HepG2 (cell line): ENCODE results near the gene CHM. TPM values are rescaled to one million over a fixed set of nuclear protein-coding genes. Genes with fewer than 3 reads are reported as not detected.

ENCODE experiments used
- ADNP ChIP-seq: sonication (generic); formaldehyde crosslinking; IDR thresholded peaks from 2 replicates; pipeline ENCODE4 v1.4.0; 2020; ENCODE audit warnings: missing genetic modification reagents
- ASH2L ChIP-seq: fragments of 300-600, 200-600 bp; sonication (generic); IDR thresholded peaks from 2 replicates; pipeline ENCODE4 v1.7.0; 2017; ENCODE audit warnings: low read depth, mild to moderate bottlenecking, moderate library complexity, mixed read lengths, low read length; ENCODE audit not compliant: insufficient read length
- CAMTA2 ChIP-seq: sonication (generic); formaldehyde crosslinking; IDR thresholded peaks from 2 replicates; pipeline ENCODE4 v1.4.0; 2020; ENCODE audit warnings: mild to moderate bottlenecking, missing genetic modification reagents, borderline replicate concordance
- CHCHD3 ChIP-seq: sonication (generic); formaldehyde crosslinking; IDR thresholded peaks from 2 replicates; pipeline ENCODE4 v1.8.0; 2022; ENCODE audit warnings: mild to moderate bottlenecking, missing genetic modification reagents, moderate library complexity
- CTCF ChIP-seq: sonication (generic); formaldehyde crosslinking; IDR thresholded peaks from 2 replicates; pipeline ENCODE4 v1.5.0; 2020; ENCODE audit warnings: mild to moderate bottlenecking, missing genetic modification reagents, moderate library complexity
- DNMT1 ChIP-seq: sonication (generic); formaldehyde crosslinking; IDR thresholded peaks from 2 replicates; pipeline ENCODE4 v1.5.1; 2020; ENCODE audit warnings: mild to moderate bottlenecking, missing genetic modification reagents
- ERF ChIP-seq: IDR thresholded peaks from 2 replicates; pipeline ENCODE4 v1.6.1; 2018; ENCODE audit warnings: missing biosample characterization, missing genetic modification reagents
- HNRNPL ChIP-seq: fragments of 200-400 bp; formaldehyde crosslinking; IDR thresholded peaks from 2 replicates; pipeline ENCODE4 v1.6.1; 2017; ENCODE audit warnings: mild to moderate bottlenecking, low read depth, low read length
- MAFF ChIP-seq: IDR thresholded peaks from 2 replicates; pipeline ENCODE4 v1.6.1; 2011; ENCODE audit warnings: low read depth, low read length, improper control_type of control experiment
- MAX ChIP-seq: IDR thresholded peaks from 2 replicates; pipeline ENCODE4 v1.6.1; 2012; ENCODE audit warnings: inconsistent platforms
- NFRKB ChIP-seq: fragments of 450-650 bp; IDR thresholded peaks from 2 replicates; pipeline ENCODE4 v1.6.1; 2017
- REPIN1 ChIP-seq: sonication (generic); formaldehyde crosslinking; IDR thresholded peaks from 2 replicates; pipeline ENCODE4 v1.8.0; 2022; ENCODE audit warnings: missing genetic modification reagents, low read depth, mild to moderate bottlenecking, borderline replicate concordance
- RFXANK ChIP-seq: IDR thresholded peaks from 2 replicates; pipeline ENCODE4 v1.6.1; 2016
- SNAPC2 ChIP-seq: sonication (generic); formaldehyde crosslinking; IDR thresholded peaks from 2 replicates; pipeline ENCODE4 v1.8.1; 2022; ENCODE audit warnings: mild to moderate bottlenecking, missing genetic modification reagents
- TAF1 ChIP-seq: sonication (generic); formaldehyde crosslinking; IDR thresholded peaks from 2 replicates; pipeline ENCODE4 v1.4.0; 2020; ENCODE audit warnings: missing genetic modification reagents
- TBX2 ChIP-seq: sonication (generic); formaldehyde crosslinking; IDR thresholded peaks from 2 replicates; pipeline ENCODE4 v1.5.0; 2020; ENCODE audit warnings: missing genetic modification reagents, mild to moderate bottlenecking, borderline replicate concordance
- ZGPAT ChIP-seq: IDR thresholded peaks from 2 replicates; pipeline ENCODE4 v1.6.1; 2016; ENCODE audit warnings: mild to moderate bottlenecking
- ZNF260 ChIP-seq: sonication (generic); formaldehyde crosslinking; IDR thresholded peaks from 2 replicates; pipeline ENCODE4 v1.4.0; 2020; ENCODE audit warnings: missing genetic modification reagents, low read depth, mild to moderate bottlenecking, borderline replicate concordance
- ZNF30 ChIP-seq: sonication (generic); formaldehyde crosslinking; IDR thresholded peaks from 2 replicates; pipeline ENCODE4 v1.5.0; 2020; ENCODE audit warnings: mild to moderate bottlenecking, missing genetic modification reagents
- ZNF317 ChIP-seq: sonication (generic); formaldehyde crosslinking; IDR thresholded peaks from 2 replicates; pipeline ENCODE4 v1.5.0; 2020; ENCODE audit warnings: mild to moderate bottlenecking, missing genetic modification reagents
- polyA plus RNA-seq, 8 experiments: library from polyadenylated mRNA; depleted of rRNA in 3 of 8; stranded (reverse) in 7 of 8; unstranded in 1 of 8; fragments of >200 nt; fragmentation: Illumina TruSeq in 4 of 8; extraction: Trizol in 4 of 8; gene quantifications; 2 replicates each; pipeline versions ENCODE4 v1.2.1 to v1.2.3, GENCODE V29; 2011 to 2016; ENCODE audit warnings: low read depth in 4 of 8, missing spikeins in 1 of 8, mixed read lengths in 1 of 8; ENCODE audit not compliant: insufficient read depth in 1 of 8
- total RNA-seq, 5 experiments: library from RNA; depleted of rRNA; stranded (reverse); fragments of >200 nt; fragmentation: Illumina TruSeq; extraction: Trizol; gene quantifications; 2 replicates each; pipeline ENCODE4 v1.2.3, GENCODE V29; 2016; ENCODE audit warnings: low read depth in 1 of 5
- TF ChIP-seq, protein P1 (sequence below): sonication (generic); formaldehyde crosslinking; IDR thresholded peaks from 2 replicates; pipeline ENCODE4 v1.5.1; 2020; ENCODE audit warnings: mild to moderate bottlenecking, moderate library complexity, missing genetic modification reagents
- TF ChIP-seq, protein P2 (sequence below): sonication (generic); formaldehyde crosslinking; IDR thresholded peaks from 2 replicates; pipeline ENCODE4 v1.8.1; 2023; ENCODE audit warnings: mild to moderate bottlenecking, inconsistent platforms, moderate library complexity, missing genetic modification reagents, borderline replicate concordance
- TF ChIP-seq, protein P3 (sequence below): sonication (generic); formaldehyde crosslinking; conservative IDR thresholded peaks from 2 replicates; pipeline ENCODE4 v1.4.0; 2020; ENCODE audit warnings: missing genetic modification reagents

The CHM gene
- total and polyA plus RNA-seq, 2 of the 13 experiments (the other 11 are each of a cell fraction or from before 2014, with no cell fraction given) = 15.1 to 15.5 TPM

- no peak for TF ChIP-seq ZNF260 (CRISPR knock-in tag)
- TF ChIP-seq, protein P1, sequence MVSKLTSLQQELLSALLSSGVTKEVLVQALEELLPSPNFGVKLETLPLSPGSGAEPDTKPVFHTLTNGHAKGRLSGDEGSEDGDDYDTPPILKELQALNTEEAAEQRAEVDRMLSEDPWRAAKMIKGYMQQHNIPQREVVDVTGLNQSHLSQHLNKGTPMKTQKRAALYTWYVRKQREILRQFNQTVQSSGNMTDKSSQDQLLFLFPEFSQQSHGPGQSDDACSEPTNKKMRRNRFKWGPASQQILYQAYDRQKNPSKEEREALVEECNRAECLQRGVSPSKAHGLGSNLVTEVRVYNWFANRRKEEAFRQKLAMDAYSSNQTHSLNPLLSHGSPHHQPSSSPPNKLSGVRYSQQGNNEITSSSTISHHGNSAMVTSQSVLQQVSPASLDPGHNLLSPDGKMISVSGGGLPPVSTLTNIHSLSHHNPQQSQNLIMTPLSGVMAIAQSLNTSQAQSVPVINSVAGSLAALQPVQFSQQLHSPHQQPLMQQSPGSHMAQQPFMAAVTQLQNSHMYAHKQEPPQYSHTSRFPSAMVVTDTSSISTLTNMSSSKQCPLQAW (CRISPR knock-in tag) = peak; percentile 24; the same call in 1 of the 2 replicates
- peak; percentile 23 for TF ChIP-seq ASH2L
- TF ChIP-seq DNMT1 = no peak
- TF ChIP-seq ERF = no peak
- TF ChIP-seq SNAPC2 (CRISPR knock-in tag) = no peak
- no peak for TF ChIP-seq CAMTA2 (CRISPR knock-in tag)
- TF ChIP-seq, protein P2, sequence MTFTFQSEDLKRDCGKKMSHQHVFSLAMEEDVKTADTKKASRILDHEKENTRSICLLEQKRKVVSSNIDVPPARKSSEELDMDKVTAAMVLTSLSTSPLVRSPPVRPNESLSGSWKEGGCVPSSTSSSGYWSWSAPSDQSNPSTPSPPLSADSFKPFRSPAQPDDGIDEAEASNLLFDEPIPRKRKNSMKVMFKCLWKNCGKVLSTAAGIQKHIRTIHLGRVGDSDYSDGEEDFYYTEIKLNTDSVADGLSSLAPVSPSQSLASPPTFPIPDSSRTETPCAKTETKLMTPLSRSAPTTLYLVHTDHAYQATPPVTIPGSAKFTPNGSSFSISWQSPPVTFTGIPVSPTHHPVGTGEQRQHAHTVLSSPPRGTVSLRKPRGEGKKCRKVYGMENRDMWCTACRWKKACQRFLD (CRISPR knock-in tag) = no peak
- 0 out of 2 replicates have a peak, but pooled peaks have one; percentile 30 for TF ChIP-seq ZNF317 (CRISPR knock-in tag)
- TF ChIP-seq TAF1 (CRISPR knock-in tag) = peak; percentile 16; the same call in 1 of the 2 replicates
- TF ChIP-seq HNRNPL = no peak
- no peak for TF ChIP-seq CHCHD3
- peak; percentile 37; the same call in 1 of the 2 replicates for TF ChIP-seq MAX
- no peak for TF ChIP-seq ADNP (CRISPR knock-in tag)
- peak; percentile 24; the same call in 1 of the 2 replicates for TF ChIP-seq REPIN1 (CRISPR knock-in tag)
- TF ChIP-seq CTCF (CRISPR knock-in tag) = no peak; the same call in 1 of the 2 replicates
- no peak for TF ChIP-seq RFXANK (CRISPR knock-in tag)
- TF ChIP-seq ZGPAT = 0 out of 2 replicates have a peak, but pooled peaks have one; percentile 27
- TF ChIP-seq TBX2 (CRISPR knock-in tag) = no peak; the same call in 1 of the 2 replicates
- TF ChIP-seq, protein P3, sequence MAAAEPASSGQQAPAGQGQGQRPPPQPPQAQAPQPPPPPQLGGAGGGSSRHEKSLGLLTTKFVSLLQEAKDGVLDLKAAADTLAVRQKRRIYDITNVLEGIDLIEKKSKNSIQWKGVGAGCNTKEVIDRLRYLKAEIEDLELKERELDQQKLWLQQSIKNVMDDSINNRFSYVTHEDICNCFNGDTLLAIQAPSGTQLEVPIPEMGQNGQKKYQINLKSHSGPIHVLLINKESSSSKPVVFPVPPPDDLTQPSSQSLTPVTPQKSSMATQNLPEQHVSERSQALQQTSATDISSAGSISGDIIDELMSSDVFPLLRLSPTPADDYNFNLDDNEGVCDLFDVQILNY (CRISPR knock-in tag) = no peak
- 0 out of 2 replicates have a peak, but pooled peaks have one; percentile 15 for TF ChIP-seq NFRKB
- no peak for TF ChIP-seq ZNF30 (CRISPR knock-in tag)
- TF ChIP-seq MAFF = no peak
Measured at GRCh38 chrX:86002076-86002896, 45.1 kb downstream of the CHM start (continued).
